HCT116 (cell line): Measurements from ENCODE around the gene ISCA2. TPM values are rescaled to one million over a fixed set of nuclear protein-coding genes. Genes with fewer than 3 reads are reported as not detected.
A peak's percentile ranks its signal among the peaks of the same experiment; 100 is the strongest.

Source experiments
- ATAC-seq: fragments of 200-7000 bp; cut with Tn5 transposase; 2 replicates; pipeline ENCODE4 v1.9.1; 2020; ENCODE audit warnings: mild to moderate bottlenecking, moderate library complexity
- BruUV-seq: library from RNA; stranded (reverse); fragments of 400-500 nt; replicated peaks from 2 replicates; lab custom pipeline; 2021; lab: Mats Ljungman, UMichigan
- CTCF ChIA-PET: fragments of 300-600 bp; sonication (Branson Sonifier 250); formaldehyde crosslinking; loops from one replicate; lab custom pipeline; 2021; ENCODE audit warnings: antibody characterized with exemption; lab: Charles Lee
- POLR2A ChIA-PET: fragments of 300-600, 350-600 bp; sonication (Branson Sonifier 250); formaldehyde crosslinking; loops from one replicate; lab custom pipeline; 2021; ENCODE audit warnings: antibody characterized with exemption; lab: Charles Lee
- RAD21 ChIA-PET, 2 experiments: fragments of 300-600 bp; sonication (Branson Sonifier 250); formaldehyde crosslinking; loops; one replicate each; lab custom pipeline; 2023; ENCODE audit warnings: low total read pairs in 2 of 2; ENCODE audit not compliant: uncharacterized antibody in 2 of 2, unreplicated experiment in 2 of 2, low non-redundant PET in 1 of 2; lab: Charles Lee
- DNase-seq: peaks from one replicate; pipeline ENCODE4 v3.0.0-alpha.2; 2010; ENCODE audit warnings: low read depth, low spot score
- H2AFZ ChIP-seq: fragments of 200-600 bp; shearing (Covaris generic), sonication (generic); 2 replicates; pipeline ENCODE4 v1.6.1; 2017; ENCODE audit warnings: low read depth, mixed run types, mixed read lengths, antibody characterized with exemption, low read length; ENCODE audit not compliant: poor library complexity, severe bottlenecking
- H3K27ac ChIP-seq: 2 replicates; pipeline ENCODE4 v1.5.1; 2012; ENCODE audit warnings: low read depth, low read length
- H3K27me3 ChIP-seq: fragments of 200-600 bp; sonication (generic); 2 replicates; pipeline ENCODE4 v1.6.1; 2016; ENCODE audit warnings: mixed run types, low read length, mixed read lengths; ENCODE audit not compliant: insufficient read depth
- H3K36me3 ChIP-seq, 2 experiments: fragments of 200-500 bp in 1 of 2; fragments of 200-600 bp in 1 of 2; sonication (Bioruptor generic) in 1 of 2; sonication (generic) in 1 of 2; 2 replicates each; pipeline versions ENCODE4 v1.5.1 to v1.6.1; 2014 to 2016; ENCODE audit warnings: low read length in 2 of 2, inconsistent platforms in 1 of 2, mixed read lengths in 1 of 2, mixed run types in 1 of 2; ENCODE audit not compliant: insufficient read depth in 2 of 2, control insufficient read depth in 1 of 2
- H3K4me1 ChIP-seq, 2 experiments: fragments of 200-600 bp in 1 of 2; sonication (generic) in 1 of 2; 2 replicates each; pipeline versions ENCODE4 v1.5.1 to v1.6.1; 2012 to 2017; ENCODE audit warnings: low read length in 2 of 2, inconsistent platforms in 1 of 2, mild to moderate bottlenecking in 1 of 2, mixed read lengths in 1 of 2, mixed run types in 1 of 2, moderate library complexity in 1 of 2; ENCODE audit not compliant: insufficient read depth in 2 of 2, control insufficient read depth in 1 of 2
- H3K4me2 ChIP-seq: fragments of 200-600 bp; sonication (generic); 2 replicates; pipeline ENCODE4 v1.6.1; 2017; ENCODE audit warnings: mixed run types, low read length, mixed read lengths
- H3K4me3 ChIP-seq, 2 experiments: fragments of 200-600 bp in 1 of 2; sonication (generic) in 1 of 2; replicated peaks in 1 of 2; 2 replicates each; pipeline ENCODE4 v1.5.1; 2011 to 2016; ENCODE audit warnings: low read length in 2 of 2, control low read depth in 1 of 2, low read depth in 1 of 2, mild to moderate bottlenecking in 1 of 2, mixed read lengths in 1 of 2, mixed run types in 1 of 2
- H3K79me2 ChIP-seq: fragments of 200-600 bp; sonication (generic); 2 replicates; pipeline ENCODE4 v1.6.1; 2017; ENCODE audit warnings: mild to moderate bottlenecking, mixed run types, low read length, moderate library complexity, mixed read lengths; ENCODE audit not compliant: insufficient read depth
- H3K9ac ChIP-seq: fragments of 200-600 bp; sonication (generic); 2 replicates; pipeline ENCODE4 v1.6.1; 2016; ENCODE audit warnings: low read length, mixed read lengths
- H3K9me2 ChIP-seq: fragments of 200-600 bp; sonication (generic), shearing (Covaris generic); 2 replicates; pipeline ENCODE4 v1.6.1; 2017; ENCODE audit warnings: mixed run types, mild to moderate bottlenecking, moderate library complexity; ENCODE audit not compliant: insufficient read depth
- H3K9me3 ChIP-seq, 2 experiments: fragments of 200-500 bp in 1 of 2; fragments of 200-600 bp in 1 of 2; sonication (Bioruptor generic) in 1 of 2; sonication (generic) in 1 of 2; 2 replicates each; pipeline ENCODE4 v1.6.1; 2014 to 2017; ENCODE audit warnings: low read length in 2 of 2, mixed read lengths in 2 of 2, inconsistent platforms in 1 of 2, low read depth in 1 of 2, mild to moderate bottlenecking in 1 of 2, mixed run types in 1 of 2, moderate library complexity in 1 of 2; ENCODE audit not compliant: control insufficient read depth in 1 of 2, insufficient read depth in 1 of 2
- H4K20me1 ChIP-seq: fragments of 200-600 bp; sonication (generic), shearing (Covaris generic); 2 replicates; pipeline ENCODE4 v1.6.1; 2017; ENCODE audit warnings: mixed run types, mild to moderate bottlenecking, moderate library complexity; ENCODE audit not compliant: insufficient read depth
- ATF3 ChIP-seq: IDR thresholded peaks from 2 replicates; pipeline ENCODE4 v1.6.1; 2012
- CEBPB ChIP-seq: IDR thresholded peaks from 2 replicates; pipeline ENCODE4 v1.6.1; 2012; ENCODE audit warnings: low read depth
- CTCF ChIP-seq, 3 experiments: fragments of 200-600 bp in 1 of 3; sonication (generic) in 1 of 3; IDR thresholded peaks in 2 of 3; conservative IDR thresholded peaks in 1 of 3; 2 replicates each; pipeline ENCODE4 v1.5.1; 2012 to 2017; ENCODE audit warnings: low read depth in 2 of 3, low read length in 2 of 3, antibody characterized with exemption in 1 of 3, borderline replicate concordance in 1 of 3, control low read depth in 1 of 3, mild to moderate bottlenecking in 1 of 3, mixed read lengths in 1 of 3, mixed run types in 1 of 3, moderate library complexity in 1 of 3; ENCODE audit not compliant: insufficient read depth in 1 of 3
- ELF1 ChIP-seq: IDR thresholded peaks from 2 replicates; pipeline ENCODE4 v1.6.1; 2012; ENCODE audit warnings: low read depth, borderline replicate concordance
- FOSL1 ChIP-seq: IDR thresholded peaks from 2 replicates; pipeline ENCODE4 v1.6.1; 2012; ENCODE audit warnings: low read depth
- JUND ChIP-seq: IDR thresholded peaks from 2 replicates; pipeline ENCODE4 v1.6.1; 2012
- MAX ChIP-seq: IDR thresholded peaks from 2 replicates; pipeline ENCODE4 v1.6.1; 2012
- POLR2A ChIP-seq: IDR thresholded peaks from 2 replicates; pipeline ENCODE4 v1.7.0; 2011; ENCODE audit warnings: borderline replicate concordance; ENCODE audit not compliant: insufficient read depth, insufficient read length; ENCODE audit errors: extremely low read depth
- POLR2AphosphoS5 ChIP-seq: IDR thresholded peaks from 2 replicates; pipeline ENCODE4 v1.6.1; 2011; ENCODE audit warnings: mild to moderate bottlenecking, low read depth, low read length, moderate library complexity
- RAD21 ChIP-seq: IDR thresholded peaks from 2 replicates; pipeline ENCODE4 v1.6.1; 2012; ENCODE audit warnings: low read depth, mild to moderate bottlenecking
- REST ChIP-seq: IDR thresholded peaks from 2 replicates; pipeline ENCODE4 v1.6.1; 2012; ENCODE audit warnings: low read depth
- SIN3A ChIP-seq: IDR thresholded peaks from 2 replicates; pipeline ENCODE4 v1.6.1; 2012; ENCODE audit warnings: low read depth
- SP1 ChIP-seq: IDR thresholded peaks from 2 replicates; pipeline ENCODE4 v1.6.1; 2012; ENCODE audit warnings: low read depth
- SRF ChIP-seq: IDR thresholded peaks from 2 replicates; pipeline ENCODE4 v1.6.1; 2012; ENCODE audit warnings: low read depth
- TCF7L2 ChIP-seq: IDR thresholded peaks from 2 replicates; pipeline ENCODE4 v1.7.0; 2011; ENCODE audit warnings: borderline replicate concordance, inconsistent platforms; ENCODE audit not compliant: insufficient read depth, insufficient read length; ENCODE audit errors: extremely low read depth
- ZFX ChIP-seq: fragments of 450-650 bp; IDR thresholded peaks from 2 replicates; pipeline ENCODE4 v1.6.1; 2017
- ZNF274 ChIP-seq: fragments of 200-500 bp; sonication (Bioruptor generic); IDR thresholded peaks from 2 replicates; pipeline ENCODE4 v1.6.1; 2014; ENCODE audit warnings: mild to moderate bottlenecking, low read depth, low read length, inconsistent platforms
- intact Hi-C: fragments of 100-400 bp; cut with micrococcal nuclease; formaldehyde crosslinking; loops from 2 replicates; pipeline ENCODE4 v1.10.0; 2022
- total RNA-seq: library from RNA; stranded (reverse); gene quantifications from one replicate; pipeline ENCODE4 v1.2.1, GENCODE V29; 2021; ENCODE audit not compliant: unreplicated experiment

Gene ISCA2
- total RNA-seq, 1 experiment from 2014 or later = 27.5 TPM

- peak overlapping the region in 1 of 2 experiments; percentile 4; a peak in 1 of 4 replicates for H3K4me3 ChIP-seq
- H3K4me1 ChIP-seq = peaks cover 0 to 20% of the 10 kb centered on the region in 2 experiments; a peak in 2 of 4 replicates
- no peaks in the 10 kb centered on the region for H3K9me2 ChIP-seq
- H3K9ac ChIP-seq = peak overlapping the region; percentile 20; the same call in 1 of the 2 replicates
- RAD21 ChIA-PET = no interaction called here
- H3K36me3 ChIP-seq = no peaks in the 10 kb centered on the region
- peak overlapping the region; percentile 61 for H3K4me2 ChIP-seq
- no peaks in the 10 kb centered on the region for H3K9me3 ChIP-seq
- intact Hi-C loops = no loop called here
- no TSS peak for BruUV-seq
- no peak overlapping the region for H2AFZ ChIP-seq
- no peak for DNase-seq
- ATAC-seq = peak; percentile 47
- POLR2A ChIA-PET = no interaction called here
- no peaks in the 10 kb centered on the region for H4K20me1 ChIP-seq
- no peaks in the 10 kb centered on the region for H3K79me2 ChIP-seq
- CTCF ChIA-PET = interaction anchor here (1.4 kb wide), 1 partner anchor 9 kb away, joined by 4 read pairs; no protein-coding TSS in a partner anchor
- TF ChIP-seq SP1 (no peak), RAD21 (no peak), ATF3 (no peak), POLR2A (no peak), CEBPB (no peak), POLR2AphosphoS5 (no peak), FOSL1 (no peak), SRF (no peak), ELF1 (no peak), SIN3A (no peak), ZNF274 (no peak), REST (no peak), MAX (no peak), JUND (no peak), CTCF (IDR thresholded peaks at IDR 0.05 in 2 of 3, conservative IDR thresholded peaks at IDR 0.05 in 1 of 3; ENCODE audit: borderline replicate concordance in 1 of 3, insufficient read depth in 1 of 3, low read depth in 2 of 3, low read length in 2 of 3) (no peak), TCF7L2 (no peak), ZFX (no peak)
- H3K27ac ChIP-seq = no peak overlapping the region
- no peaks in the 10 kb centered on the region for H3K27me3 ChIP-seq
These were observed 17.4 kb downstream of the ISCA2 start for GRCh38 chr14:74510959-74511409.
